GM12872 (cell line): Measurements from ENCODE around the gene ERGIC2.

Experiments used
- CTCF ChIP-seq: IDR thresholded peaks from 3 replicates; pipeline ENCODE4 v1.5.1; 2011; ENCODE audit warnings: low read depth, mild to moderate bottlenecking, low read length, moderate library complexity; ENCODE audit not compliant: insufficient read depth

ERGIC2 gene

GRCh38 chr12:29329411-29329810 is 51.6 kb downstream of the ERGIC2 start:
- no peak for TF ChIP-seq CTCF

GRCh38 chr12:29322157-29322556 is 58.8 kb downstream of the ERGIC2 start:
- TF ChIP-seq CTCF = no peak

DNA sequence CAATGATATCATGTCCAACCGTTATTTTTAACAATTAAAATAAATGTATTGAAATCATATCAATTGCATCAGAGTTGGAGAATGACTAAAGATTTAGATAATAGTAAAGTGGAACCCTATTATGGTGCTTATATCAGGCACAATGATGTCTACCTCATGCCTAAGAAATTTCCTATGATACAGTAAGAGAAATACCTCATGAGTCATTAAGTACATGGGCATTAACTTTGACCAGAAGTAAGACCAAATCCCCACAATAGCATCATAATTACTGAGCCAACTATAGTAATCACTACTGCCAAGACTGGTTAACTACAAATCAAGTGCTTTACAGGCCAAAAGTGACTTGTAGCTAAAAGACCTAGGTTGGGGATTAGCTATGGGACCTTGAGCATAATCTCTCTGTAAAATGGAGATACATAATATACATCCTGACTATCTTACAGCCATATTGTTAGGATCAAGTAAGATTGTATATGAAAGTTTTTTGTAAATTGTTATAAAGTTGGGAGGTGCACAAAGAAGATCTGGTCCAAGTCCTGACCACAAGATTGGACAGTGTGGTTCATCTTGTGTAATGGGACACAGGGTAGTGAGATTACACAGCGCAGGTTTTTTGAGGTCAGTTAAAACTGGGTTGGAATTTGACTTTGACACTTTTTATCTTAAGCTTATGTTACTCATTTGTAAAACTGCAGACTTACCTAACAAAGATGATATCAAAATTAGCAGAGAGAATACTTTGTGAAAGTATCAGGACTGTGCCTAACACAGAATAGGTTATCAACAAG is 60.5 kb downstream of the ERGIC2 start:
- TF ChIP-seq CTCF = no peak

GRCh38 chr12:29317556-29318363 is 63.2 kb downstream of the ERGIC2 start:
- TF ChIP-seq CTCF = peak; percentile 90

DNA sequence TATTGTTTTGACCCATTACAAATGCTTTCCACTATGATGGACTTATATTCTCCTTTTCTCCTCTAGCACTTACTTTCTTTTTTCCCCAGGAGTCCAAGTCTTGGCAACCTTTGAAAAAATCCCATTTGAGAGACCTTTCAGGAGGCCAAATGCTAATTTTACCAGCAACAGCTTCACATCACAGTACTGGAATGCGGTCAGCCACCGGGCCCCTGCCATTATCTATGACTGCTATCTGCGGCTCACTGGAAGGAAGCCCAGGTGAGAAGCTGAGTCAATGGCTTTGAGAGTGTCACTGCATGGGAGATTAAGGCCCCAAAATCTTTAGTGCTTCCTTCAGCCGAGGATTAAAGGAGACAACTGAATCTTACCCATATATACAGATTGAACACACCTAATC is 64.2 kb downstream of the ERGIC2 start:
- TF ChIP-seq CTCF = no peak

- TF ChIP-seq CTCF = no peak
Observed at GRCh38 chr12:29314416-29314815, 66.6 kb downstream of the ERGIC2 start.

DNA sequence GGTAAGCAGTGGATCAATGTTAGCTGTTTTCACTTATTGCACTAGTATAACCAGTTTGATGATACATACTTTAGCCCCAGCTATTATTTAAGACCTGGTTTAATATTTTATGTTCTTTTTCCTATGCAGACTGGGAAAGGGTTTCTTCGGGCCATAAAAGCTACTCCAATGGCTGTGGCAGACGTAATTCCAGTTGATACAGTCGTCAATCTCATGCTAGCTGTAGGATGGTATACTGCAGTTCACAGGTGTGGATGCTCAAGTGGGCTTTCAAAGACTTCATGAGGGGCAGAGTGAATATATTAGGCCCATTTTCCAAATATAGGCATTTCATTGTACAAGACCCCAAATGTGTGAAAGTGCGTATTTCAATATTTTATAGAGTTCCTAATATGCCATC is 70.1 kb downstream of the ERGIC2 start:
- TF ChIP-seq CTCF = no peak
